Femur (tissue), 1 donor: ENCODE results near the gene DNM1L.

Source experiments
- DNase-seq: peaks from one replicate; pipeline ENCODE4 v3.0.0-alpha.2; 2017

The DNM1L gene

DNA sequence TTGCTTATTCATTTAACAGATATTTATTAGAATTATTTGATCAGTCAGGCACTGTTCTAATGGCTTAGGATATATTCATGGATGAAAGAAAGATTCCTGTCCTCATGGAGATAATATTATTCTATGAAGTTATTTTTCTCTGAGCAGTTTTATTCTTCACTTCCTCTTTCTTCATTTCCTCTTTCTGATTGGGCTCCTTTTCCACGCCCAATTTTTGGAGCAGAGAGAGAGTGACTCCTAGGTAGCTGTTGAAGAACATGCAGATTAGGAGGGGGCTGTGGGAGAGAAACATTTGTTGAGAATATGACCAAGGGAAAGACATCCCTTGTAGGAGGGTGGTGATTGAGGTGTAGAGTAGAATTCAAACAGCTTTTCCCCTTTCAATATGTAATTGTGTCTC lies 82.6 kb downstream of the DNM1L start:
- no peak for DNase-seq

DNA sequence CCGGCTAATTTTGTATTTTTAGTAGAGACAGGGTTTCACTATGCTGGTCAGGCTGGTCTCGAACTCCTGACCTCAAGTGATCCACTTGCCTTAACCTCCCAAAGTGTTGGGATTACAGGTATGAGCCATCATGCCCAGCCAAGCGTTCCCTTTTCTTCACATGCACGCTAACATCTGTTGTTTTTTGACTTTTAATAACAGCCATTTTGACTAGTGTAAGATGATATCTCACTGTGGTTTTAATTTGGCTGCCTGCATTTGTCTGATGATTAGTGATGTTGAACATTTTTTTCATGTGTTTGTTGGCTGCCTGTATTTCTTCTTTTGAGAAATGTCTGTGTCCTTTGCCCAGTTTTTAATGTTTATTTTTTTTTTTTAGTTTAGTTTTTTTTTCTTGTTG lies 86.8 kb downstream of the DNM1L start:
- DNase-seq: no peak

DNA sequence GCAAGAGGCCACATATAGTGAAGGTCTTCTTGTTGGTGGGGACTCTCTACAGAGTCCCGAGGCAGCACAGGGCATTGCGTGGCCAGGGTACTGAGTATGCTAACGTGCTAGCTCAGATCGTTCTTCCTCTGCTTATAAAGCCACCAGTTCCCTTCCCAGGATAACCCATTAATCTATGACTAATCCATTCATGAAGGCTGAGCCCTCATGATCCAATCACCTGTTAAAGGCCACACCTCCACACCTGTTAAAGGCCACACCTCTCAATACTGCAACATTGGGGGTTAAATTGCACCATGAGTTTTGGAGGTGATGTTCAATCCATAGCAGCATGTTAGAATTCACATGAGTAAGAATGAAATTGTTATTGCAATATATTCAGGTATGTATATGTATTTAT lies 89.4 kb downstream of the DNM1L start:
- no peak for DNase-seq

DNA sequence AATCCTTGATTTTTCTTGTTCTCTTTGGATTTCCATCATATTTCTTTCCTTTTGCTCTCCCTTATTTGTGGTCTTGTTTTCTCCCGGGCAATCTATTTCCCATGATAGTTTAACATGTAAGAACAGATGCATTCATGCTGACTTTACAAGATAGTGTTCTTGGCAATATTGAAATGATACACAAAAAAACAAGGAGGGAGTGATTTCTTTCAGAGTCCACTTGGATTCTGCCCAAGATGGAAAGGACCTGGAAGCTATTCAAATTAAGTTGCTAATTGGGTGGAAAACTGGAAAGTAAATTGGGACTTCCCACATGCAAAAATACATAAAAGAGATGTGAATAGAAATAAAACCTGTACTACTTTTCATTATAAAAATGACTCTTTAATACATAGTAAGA lies 91.0 kb downstream of the DNM1L start:
- no peak for DNase-seq

DNA sequence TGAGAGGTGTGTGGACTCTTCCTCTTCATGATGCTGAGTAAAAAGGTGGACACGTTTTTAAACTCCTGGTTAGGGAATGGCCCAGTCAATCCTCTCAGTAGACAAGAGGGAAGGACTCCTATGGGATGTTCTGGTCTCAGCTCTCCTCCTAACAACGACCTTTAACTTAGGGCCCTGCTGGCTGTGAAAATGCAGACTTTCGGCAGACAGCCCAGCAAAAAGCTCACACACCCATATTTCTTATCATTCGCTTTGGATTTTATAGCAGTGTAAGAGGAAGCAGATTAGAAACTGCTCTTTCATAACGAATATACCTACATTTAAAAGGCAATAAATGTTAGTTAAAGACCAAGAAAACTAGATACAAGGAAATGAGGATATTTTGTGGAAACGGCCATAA lies 94.6 kb downstream of the DNM1L start:
- DNase-seq: no peak

DNA sequence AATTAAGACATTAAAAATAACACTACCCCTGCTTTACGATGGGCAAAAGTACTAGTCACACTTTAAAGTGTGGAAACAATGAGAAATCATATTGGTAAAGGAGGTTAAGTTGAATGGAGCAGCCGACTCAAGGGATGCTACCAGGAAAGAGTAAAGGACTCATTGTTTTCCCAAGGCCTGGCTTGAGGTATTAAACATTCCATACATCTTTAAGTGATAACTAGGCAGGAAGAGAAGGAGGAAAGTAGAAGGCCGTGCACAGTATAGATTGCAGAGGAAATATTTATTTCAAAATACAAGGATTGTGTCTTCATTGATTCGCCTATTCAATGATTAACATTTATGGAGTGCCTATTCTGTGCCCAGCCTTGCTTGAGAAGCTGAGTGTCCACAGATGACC lies 97.2 kb downstream of the DNM1L start:
- DNase-seq: no peak

DNA sequence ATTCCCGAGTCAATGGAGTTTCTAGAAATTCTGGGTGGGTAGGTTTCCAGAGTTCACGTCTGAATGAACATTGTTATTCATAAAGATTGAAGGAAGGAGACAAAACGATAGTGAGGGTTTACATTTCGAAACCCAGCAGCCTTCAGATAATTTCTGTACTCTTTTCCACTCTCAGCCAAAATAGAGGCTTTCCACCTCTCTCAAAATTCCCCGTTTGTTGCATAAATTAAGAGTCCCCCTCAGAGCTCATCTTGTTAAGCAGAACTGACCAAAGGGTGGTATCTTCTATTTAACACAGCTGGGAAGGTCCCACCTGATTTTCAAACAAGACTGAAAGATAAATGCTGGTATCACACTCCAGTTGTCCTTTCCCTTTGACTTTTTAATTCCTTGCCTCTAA lies 98.1 kb downstream of the DNM1L start:
- DNase-seq: no peak

DNA sequence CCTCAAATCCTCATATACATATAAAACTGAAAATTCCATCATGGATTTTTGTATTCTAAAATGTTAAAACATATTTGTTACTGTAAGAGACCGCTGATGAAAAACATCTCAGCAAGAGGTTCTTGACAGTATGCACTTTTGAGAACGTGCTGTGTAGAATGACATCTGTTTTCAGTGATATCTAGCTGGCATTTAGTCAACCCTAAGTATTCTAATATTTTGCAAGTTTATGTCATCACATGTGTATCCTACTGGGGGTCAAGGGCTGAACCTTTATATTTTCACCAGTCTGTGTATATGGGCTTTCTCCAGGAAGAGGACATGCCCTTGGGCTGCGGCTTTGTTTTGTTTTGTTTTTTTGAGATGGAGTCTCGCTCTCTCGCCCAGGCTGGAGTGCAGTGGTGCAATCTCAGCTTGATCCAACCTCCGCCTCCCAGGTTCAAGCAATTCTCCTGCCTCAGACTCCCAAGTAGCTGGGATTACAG lies 98.6 kb downstream of the DNM1L start:
- DNase-seq: no peak

DNA sequence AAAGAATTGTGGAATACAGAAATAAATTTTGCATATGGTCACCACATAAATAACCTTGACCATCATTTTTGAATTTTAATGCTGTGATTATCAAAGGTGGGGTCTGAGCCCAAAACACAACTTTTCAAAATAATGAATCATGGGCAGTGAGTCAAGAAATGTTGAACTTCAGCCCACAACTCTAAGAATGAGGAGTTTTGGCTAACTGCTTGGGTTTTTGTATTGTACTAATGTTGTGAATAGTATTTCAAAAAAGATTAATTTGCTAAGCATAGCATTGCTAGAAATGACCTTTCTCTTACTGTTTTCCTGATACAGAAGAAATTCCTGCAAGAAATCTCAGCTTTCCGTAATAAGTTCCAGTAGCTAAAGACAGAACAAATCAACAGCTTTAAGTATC lies 101.0 kb downstream of the DNM1L start:
- no peak for DNase-seq

DNA sequence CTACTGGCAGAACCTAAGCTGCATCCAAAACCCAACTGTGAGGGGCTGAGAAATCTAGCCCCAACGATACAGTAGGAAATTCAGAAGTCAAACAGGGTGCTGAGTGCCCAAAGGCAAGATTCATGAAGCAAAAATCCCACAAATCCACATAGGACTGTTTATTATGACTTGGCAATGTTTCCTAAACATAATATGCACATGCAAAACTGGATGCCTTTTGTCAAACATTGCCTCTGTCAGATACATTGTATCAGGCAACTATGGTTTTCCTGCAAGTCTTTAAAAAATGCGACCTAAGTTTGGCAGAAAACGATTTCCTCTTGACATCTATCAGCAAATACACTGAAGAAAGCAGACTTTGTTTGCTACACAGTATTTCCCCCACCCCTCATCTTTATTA lies 103.9 kb downstream of the DNM1L start:
- DNase-seq: no peak

DNA sequence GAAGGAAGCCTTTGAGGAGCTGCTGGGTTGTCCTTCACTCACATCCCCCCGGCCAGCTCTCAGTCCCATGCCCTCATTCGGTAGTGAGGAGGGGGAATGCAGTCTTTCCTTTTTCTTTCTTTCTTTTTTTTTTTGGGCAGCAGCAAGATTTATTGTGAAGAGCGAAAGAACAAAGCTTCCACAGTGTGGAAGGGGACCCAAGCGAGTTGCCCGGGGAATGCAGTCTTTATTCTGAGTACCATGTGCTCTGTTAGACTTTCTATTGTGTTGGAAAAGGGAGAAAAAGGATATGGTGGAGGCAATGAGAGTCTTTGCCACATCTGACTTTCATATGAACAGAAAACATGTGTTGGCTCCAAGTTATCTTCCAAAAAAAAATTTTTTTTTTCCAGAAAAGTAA lies 106.5 kb downstream of the DNM1L start:
- DNase-seq: no peak

DNA sequence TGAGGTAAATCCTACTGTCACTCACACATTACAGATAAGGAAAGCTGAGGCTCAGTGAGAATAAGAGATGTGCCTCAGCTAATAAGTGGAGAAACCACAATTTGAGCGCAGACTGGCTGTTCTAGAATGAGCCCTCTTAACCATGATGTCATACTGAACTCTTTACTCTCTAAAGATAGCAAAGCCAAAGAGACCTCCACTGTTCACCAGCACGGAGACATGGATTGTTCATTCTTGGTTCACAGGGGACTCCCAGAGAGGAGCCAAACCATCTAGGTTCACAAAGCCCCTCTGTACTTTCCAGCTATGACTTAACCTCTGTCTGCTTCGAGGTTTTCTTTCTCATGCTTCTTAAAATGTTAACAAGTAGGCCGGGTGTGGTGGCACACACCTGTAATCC lies 109.3 kb downstream of the DNM1L start:
- DNase-seq: no peak

DNA sequence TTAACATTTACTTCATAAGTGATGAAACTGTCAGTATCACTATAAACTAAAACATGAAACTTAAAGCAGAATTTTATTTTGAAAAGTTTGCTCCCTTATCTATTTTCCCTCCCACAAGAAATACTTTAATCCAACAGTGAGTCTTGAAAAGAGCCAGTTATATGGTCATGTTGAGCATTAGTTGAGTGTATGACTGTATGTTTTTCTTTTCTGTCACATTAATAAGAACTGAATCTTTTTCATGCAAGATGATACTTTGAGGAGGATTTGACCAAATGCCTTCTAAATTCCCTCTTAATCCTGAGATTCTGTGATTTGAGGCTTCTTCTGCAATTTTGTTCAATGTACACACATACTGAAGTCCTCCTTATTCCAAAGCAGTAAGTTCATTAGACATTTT lies 110.3 kb downstream of the DNM1L start:
- no peak for DNase-seq

DNA sequence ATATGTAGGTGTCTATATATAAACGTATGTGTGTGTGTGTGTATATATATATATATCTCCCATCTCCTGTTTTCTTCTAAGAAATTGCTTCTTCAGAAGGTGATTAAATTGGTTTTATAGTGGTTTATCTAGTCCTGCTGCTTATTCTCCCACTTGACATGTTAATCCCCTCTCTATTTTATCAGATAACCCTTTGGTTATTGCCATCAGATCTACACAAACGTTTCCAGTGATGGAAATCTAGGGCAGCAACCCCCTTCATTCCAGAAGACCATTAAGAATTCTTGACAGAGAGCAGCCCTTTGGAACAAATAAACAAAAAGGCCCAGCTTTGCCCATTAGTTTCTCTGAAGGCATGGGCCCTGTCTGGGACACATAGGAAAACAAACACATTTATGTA lies 110.8 kb downstream of the DNM1L start:
- DNase-seq: no peak

DNA sequence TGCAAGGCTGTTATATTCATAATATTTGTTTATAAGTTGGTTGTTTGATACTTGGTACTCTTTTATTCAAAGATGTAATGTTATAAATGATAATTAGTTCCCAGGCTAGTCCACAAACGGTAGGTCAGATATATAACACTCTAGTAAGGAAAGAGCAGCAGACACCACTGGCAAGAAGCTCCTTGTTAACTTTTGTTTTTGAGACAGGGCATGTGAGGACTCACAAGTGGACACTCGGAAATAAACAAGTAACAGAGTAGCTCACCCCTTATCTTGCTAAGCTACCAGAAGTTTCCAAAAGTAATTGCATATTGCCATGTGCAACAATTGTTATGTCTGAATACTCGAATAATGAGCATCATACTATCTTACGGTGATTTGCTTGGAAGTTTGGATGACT lies 115.2 kb downstream of the DNM1L start:
- DNase-seq: no peak
